DMS79 treated with DMSO at 0.1 percent for 48 hours (cell line): ENCODE data around the gene PLPPR3.

Experiments
- DNase-seq: peaks from one replicate; lab custom pipeline; 2025; lab: John Stamatoyannopoulos, UW

PLPPR3 gene

DNA sequence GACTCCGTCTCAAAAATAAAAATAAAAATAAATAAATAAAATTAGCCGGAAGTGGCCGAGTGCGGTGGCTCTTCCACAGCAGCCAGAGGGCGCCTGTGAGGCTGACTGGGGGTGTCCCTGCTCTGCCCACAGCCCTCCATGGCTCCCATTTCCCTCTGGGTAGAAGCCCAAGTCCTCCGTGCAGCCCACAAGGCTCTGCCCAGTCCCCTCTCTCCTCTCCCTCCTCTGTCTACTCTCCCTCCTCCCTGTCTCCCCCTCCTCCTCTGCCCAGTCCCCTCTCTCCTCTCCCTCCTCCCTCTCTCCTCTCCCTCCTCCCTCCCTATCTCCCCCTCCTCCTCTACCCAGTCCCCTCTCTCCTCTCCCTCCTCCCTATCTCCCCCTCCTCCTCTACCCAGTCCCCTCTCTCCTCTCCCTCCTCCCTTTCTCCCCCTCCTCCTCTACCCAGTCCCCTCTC is 50.4 kb downstream of the PLPPR3 start:
- no peak for DNase-seq

GRCh38 chr19:769616-770015 is 52.1 kb downstream of the PLPPR3 start:
- no peak for DNase-seq

- DNase-seq: no peak
These were observed 53.3 kb downstream of the PLPPR3 start for GRCh38 chr19:768424-768823.

- DNase-seq: no peak
These were observed 56.5 kb downstream of the PLPPR3 start for GRCh38 chr19:765179-765738.

DNA sequence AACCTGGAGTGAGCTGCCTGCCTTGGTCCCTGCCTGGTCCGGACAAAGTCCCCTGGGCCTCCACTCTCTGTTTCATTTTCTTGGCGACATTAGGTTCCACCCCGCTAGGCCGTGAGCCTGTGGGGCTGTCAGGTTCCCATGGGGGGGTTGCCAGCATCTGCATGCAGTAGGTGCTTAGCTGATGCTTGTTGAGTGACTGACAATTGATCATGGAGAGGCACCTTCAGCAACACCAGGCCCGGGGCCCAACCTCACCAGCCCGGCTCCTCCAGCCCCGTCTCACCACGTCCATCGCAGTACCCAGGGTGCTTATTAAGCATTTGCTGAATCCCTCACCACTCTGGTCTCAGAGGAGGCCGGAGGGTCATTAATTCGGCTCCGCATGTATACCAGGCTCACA is 57.5 kb downstream of the PLPPR3 start:
- DNase-seq: no peak

DNA sequence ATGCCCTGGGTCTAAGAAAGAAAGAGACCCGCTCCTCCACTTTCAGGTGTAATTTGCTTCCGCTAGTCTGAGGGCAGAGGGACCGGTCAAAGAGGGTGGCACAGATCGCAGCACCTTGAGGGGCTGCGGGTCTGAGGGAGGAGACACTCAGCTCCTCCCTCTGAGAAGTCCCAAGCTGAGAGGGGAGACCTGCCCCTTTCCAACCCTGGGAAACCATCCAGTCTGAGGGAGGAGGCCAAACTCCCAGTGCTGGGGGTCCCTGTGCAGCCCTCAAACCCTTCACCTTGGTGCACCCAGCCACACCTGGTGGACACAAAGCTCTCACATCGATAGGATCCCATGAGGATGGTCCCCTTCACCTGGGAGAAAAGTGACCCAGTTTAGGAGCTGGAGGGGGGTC is 57.9 kb downstream of the PLPPR3 start:
- no peak for DNase-seq

- no peak for DNase-seq
These were observed 58.6 kb downstream of the PLPPR3 start for GRCh38 chr19:763181-763580.
